NCI-H748 treated with DMSO at 0.1 percent for 48 hours (cell line): ENCODE results near the gene GRIN1.
A peak's percentile ranks its signal among the peaks of the same experiment; 100 is the strongest.

Experiments
- DNase-seq: peaks from one replicate; lab custom pipeline; 2025; lab: John Stamatoyannopoulos, UW

Gene GRIN1

DNA sequence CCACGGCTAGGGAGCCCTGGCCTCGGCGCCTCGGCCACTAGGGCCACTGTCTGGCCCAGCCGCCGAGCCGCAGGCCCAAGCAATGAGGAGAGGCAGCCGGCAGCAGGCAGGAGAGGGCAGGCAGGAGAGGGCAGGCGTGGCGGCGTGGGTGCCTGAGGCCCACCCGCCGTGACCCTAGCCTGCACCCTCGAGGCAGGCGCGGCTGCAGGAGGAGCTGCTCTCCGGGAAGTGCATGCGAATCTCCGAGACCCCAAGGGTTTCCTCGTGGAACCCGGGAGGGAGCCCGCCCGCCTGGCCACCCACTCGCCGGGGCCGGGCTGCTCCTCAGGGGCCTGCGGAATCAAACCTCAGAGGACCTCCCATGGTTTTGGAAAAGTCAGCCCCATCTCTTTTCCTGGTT, 9.3 kb downstream of the GRIN1 start:
- DNase-seq = no peak

DNA sequence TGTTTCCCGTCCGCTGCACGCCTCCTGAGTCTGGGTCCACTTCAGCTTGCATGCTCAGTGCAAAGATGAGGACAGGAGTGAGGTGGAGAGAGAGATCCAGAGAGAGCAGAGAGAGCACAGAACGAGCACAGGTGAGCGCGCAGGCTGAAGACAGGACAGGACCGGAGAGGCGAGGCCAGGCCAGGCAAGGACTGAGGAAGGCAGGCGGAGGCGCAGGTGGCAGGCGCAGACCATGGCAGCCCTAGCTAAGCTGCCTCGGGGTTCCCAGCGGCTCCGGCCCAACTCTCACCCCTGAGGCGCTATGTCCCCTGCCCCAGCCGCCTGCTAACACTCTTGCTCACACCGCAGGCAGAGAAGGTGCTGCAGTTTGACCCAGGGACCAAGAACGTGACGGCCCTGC, 9.7 kb downstream of the GRIN1 start:
- no peak for DNase-seq

DNA sequence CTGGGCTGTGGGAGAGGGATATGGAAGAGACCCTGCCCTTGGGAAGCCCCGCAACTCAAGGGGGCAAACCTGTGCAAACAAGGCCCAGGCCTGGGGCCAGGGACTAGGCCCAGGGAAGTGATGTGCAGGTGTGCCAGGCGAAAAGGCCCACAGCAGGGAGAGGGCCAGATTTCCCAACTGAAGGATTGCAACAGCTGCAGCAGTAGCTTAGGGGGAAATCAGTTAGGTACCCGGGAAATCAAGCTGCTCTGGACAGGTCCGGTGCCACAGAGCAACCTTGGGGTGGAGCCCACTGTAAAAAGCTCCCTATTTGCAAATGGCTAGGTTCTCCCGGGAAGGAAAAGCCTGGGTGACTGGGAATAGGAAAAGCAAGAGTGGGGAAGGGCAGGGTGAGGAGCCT, 10.4 kb downstream of the GRIN1 start:
- no peak for DNase-seq

DNA sequence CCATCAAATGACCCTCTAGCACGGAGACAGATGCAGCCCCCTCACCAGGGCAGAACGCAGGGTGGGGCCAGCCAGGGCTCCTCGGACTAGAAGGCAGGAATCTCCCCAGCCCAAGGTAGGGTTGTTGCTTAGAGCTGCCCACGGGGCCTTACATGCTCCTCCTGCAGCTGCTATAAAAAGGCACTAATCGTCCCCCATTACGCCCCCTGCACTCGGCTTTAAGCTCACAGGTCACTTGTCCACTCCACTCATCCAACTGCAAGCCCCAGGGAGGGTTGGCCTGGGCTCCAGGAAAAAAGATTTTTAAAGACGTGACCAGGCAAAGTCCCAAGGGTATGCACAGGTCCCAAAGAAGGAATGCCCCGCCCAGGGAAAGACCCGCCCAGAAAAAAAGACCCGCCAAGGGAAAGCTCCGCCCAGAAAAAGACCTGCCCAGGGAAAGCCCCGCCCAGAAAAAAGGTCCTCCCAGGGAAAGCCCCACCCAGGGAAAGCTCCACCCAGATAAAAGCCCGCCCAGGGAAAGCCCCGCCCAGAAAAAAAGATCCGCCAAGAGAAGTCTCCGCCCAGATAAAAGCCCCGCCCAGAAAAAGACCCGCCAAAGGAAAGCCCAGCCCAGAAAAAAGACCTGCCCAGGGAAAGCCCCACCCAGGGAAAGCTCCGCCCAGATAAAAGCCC, 11.1 kb downstream of the GRIN1 start:
- peak; percentile 95 for DNase-seq

DNA sequence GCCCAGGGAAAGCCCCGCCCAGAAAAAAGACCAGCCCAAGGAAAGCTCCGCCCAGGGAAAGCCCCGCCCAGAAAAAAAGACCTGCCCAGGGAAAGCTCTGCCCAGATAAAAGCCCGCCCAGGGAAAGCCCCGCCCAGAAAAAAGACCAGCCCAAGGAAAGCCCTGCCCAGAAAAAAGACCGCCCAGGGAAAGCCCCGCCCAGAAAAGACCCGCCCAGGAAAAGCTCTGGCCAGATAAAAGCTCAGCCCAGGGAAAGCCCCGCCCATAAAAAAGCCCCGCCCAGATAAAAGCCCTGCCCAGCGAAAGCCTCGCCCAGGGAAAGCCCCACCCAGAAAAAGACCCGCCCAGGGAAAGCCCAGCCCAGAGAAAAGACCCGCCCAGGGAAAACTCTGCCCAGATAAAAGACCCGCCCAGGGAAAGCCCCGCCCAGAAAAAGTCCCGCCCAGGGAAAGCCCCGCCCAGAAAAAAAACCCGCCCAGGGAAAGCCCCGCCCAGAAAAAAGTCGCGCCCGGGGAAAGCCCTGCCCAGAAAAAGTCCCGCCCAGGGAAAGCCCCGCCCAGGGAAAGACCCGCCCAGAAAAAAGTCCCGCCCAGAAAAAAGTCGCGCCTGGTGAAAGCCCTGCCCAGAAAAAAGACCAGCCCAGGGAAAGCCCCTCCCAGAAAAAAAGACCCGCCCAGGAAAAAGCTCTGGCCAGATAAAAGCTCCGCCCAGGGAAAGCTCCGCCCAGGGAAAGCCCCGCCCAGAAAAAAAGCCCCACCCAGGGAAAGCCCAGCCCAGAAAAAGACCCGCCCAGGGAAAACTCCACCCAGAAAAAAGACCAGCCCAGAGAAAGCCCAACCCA, 11.9 kb downstream of the GRIN1 start:
- peak; percentile 95 for DNase-seq

DNA sequence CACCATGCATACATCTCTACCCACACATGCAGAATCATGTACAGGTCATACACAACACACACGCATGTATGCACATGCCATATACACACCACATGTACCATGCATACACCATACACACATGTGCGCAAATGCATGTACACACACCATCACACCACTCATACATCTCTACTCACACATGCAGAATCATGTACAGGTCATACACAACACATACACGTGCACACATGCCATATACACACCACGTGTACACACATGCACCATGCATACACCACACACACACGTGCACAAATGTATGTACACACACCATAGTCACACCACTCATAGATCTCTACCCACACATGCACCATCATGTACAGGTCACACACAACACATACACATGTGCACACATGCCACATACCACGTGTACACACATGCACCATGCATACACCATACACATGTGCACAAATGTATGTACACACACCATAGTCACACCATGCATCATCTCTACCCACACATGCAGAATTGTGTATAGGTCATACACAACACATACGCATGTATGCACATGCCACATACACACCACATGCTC, 14.0 kb downstream of the GRIN1 start:
- no peak for DNase-seq

DNA sequence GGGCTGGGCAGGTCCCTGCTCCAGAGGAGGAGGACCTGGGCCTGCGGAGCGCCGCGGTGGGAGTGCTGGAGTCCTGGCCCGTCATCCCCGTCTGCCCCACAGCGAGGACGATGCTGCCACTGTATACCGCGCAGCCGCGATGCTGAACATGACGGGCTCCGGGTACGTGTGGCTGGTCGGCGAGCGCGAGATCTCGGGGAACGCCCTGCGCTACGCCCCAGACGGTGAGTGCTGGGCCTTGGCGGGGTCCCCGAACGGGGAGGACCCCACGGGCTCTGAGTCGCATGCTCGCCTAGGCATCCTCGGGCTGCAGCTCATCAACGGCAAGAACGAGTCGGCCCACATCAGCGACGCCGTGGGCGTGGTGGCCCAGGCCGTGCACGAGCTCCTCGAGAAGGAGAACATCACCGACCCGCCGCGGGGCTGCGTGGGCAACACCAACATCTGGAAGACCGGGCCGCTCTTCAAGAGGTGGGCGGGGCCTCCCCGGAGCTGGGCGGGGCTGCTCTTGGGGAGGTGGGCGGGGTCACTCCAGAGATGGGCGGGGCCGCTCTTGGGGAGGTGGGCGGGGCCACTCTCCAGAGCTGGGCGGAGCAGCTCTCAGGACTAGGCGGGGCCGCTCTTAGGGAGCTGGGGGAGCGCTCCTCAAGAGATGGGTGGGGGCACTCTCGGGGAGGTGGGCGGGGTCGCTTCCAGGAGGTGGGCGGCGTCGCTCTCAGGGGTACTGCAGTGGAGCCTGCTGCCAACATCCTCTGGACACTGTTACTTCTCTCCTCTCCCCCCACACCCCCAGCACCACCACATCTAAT, 17.8 kb downstream of the GRIN1 start:
- no peak for DNase-seq

DNA sequence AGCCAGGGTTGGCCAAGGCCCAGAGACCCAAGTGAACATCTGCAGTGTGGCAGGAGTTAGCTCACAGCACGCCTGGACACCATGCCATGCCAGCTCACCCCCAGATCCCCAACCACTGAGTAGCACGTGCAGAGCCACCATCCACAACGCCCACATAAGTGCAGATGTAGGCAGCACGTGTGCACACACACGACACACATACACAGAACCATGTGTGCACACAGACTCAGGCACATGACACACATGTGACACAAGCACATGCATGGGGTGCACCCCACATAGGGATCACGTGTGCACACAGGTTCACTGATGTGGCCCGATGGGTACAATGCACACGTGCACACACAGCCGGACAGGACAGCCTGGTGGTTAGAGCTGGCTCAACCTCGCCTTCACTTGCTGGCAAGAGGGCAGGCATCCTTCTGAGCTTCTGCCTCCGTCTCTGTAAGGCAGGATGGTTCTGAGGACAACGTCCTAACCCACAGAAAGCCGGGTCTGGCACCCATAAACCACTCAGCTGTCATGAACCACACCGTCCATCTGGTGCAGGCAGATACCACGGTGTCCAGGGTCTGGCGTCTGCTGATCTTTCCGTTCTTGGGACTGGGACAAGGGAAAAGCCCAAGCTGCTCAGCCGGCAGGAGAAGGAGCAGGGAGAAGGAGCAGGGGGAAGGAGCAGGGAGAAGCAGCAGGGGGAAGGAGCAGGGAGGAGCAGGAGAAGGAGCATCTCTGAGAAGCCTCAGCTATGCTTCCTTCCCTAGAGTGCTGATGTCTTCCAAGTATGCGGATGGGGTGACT, 18.9 kb downstream of the GRIN1 start:
- no peak for DNase-seq

DNA sequence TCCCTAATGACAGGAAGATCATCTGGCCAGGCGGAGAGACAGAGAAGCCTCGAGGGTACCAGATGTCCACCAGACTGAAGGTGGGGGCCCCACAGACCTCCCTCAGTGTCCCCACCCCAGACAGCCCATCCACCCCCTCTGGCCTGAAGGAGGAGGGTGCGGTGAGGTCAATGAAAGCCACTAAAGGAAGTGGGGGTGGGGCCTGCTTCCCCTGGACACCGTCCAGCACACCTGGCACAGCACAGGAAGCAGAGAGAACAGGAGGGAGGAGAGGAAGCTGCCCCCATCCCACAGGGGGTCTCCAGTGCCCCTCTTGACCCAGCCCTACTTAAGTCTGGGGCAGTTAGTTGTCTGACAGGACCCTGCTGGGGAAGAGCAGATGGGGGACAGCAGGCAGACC, 19.7 kb downstream of the GRIN1 start:
- DNase-seq = no peak

DNA sequence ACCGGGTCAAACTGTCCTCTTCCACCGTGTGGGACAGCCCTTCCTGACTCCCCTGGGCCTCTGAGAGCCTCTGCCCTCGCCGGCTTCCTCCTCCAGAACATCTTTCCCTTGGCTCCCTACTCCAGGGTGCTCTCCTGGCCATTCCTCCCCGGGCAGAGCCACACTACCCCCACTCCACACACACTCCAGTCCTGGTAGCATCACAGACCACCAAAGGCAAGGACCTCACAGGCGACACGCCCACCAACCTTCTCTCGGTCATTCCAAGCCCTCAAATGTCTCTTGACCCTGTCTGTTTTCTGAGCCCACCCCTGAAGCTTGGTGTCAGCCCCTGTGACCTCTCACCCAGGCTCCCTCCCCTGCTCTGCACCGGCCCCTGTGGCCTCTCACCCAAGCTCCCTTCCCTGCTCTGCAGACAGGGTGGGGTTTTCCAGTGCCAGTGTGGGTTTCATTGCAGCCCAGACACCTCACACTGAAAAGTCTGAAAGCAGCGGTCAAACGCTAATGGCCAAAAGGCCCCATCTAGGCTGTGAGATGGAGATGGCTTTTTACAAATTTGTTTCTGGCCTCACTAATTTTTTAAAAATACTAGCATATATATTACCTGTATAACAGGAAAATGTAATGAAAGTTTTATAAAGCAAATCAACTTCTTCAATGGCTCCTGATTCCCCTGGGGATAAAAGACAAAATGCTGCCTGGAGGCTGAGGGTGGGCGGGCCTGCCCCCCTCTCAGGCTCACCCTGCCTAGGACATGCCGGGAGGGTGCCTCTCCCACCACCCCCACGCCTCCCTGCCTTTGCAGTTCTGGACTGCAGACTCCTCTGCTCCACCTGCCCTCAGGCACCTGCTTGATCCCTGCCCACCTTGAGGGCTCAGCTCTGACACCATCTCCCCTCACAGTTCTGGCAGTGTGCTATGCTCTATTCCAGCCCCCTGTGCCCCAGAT, 20.4 kb downstream of the GRIN1 start:
- DNase-seq = no peak

DNA sequence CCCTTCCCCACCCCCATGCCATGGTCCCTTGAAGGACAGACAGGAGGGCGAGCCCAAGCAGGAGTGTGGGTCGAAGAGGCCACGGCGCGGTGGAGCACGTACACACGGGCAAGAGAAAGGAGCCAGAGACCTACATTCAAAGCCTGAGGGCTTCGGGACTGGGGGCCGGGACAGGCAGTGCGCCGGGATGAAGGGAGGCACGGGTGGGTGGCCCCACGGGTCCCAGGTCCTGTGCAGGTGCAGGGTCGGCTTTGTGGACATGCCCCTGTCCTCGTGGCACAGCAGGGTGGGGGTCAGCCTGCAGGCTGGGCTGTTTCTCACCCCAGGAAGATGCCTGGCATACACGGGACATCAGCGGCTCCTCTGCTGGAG, 21.1 kb downstream of the GRIN1 start:
- DNase-seq = no peak

DNA sequence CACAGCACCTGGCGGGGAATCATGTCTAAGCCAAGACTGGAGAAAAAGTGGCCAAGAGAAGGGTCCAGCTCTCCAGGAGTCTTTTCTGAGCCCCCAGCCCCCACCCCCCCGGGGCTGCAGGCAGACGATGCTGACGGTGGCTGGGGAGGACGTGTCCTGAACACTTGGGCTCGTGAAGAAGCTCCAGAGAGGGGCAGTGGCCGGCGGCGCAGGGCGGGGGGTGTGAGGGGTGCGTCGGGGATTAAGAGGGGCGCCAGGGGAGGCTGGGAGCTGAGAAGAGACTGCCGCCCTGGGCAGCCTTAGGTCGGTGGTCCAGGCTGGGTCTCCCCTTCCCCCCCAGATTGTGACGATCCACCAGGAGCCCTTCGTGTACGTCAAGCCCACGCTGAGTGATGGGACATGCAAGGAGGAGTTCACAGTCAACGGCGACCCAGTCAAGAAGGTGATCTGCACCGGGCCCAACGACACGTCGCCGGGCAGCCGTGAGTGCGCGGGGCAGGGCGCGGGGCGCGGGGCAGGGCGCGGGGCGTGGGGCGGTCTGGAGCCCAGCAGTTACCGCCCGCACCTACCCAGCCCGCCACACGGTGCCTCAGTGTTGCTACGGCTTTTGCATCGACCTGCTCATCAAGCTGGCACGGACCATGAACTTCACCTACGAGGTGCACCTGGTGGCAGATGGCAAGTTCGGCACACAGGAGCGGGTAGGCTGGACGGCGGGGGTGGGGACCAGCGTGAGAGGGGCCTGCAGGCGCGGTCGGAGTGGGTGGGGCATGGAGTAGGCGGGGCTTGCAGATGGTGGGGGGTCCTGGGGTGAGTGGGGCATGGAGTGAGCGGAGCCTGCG, 22.0 kb downstream of the GRIN1 start:
- DNase-seq = no peak

DNA sequence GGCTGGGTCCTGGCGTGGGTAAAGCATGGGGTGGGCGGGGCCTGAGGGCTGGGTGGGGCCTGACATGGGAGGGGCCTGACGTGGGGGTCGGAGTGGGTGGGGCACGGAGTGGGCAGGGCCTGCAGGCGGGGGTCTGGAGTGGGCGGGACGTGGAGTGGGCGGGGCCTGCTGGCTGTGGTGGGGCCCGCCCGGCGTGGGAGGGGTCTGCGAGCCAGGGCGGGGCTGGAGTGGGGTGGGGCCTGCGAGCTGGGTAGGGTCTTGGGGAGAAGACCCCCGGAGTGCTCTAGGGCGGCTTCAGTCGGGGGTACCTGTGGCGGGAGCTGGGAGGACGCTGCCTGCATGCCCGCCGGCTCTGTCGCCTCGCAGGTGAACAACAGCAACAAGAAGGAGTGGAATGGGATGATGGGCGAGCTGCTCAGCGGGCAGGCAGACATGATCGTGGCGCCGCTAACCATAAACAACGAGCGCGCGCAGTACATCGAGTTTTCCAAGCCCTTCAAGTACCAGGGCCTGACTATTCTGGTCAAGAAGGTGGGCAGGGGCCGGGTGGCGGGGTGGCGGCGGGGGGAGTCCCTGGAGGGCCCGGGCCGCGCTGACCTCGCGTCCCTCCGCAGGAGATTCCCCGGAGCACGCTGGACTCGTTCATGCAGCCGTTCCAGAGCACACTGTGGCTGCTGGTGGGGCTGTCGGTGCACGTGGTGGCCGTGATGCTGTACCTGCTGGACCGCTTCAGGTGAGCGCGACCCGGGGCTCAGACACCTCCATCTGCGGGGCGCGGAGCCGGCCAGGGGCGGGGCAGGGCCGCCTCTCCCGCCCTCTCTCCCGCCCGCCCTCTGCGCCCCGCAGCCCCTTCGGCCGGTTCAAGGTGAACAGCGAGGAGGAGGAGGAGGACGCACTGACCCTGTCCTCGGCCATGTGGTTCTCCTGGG, 22.9 kb downstream of the GRIN1 start:
- peak; percentile 64 for DNase-seq

DNA sequence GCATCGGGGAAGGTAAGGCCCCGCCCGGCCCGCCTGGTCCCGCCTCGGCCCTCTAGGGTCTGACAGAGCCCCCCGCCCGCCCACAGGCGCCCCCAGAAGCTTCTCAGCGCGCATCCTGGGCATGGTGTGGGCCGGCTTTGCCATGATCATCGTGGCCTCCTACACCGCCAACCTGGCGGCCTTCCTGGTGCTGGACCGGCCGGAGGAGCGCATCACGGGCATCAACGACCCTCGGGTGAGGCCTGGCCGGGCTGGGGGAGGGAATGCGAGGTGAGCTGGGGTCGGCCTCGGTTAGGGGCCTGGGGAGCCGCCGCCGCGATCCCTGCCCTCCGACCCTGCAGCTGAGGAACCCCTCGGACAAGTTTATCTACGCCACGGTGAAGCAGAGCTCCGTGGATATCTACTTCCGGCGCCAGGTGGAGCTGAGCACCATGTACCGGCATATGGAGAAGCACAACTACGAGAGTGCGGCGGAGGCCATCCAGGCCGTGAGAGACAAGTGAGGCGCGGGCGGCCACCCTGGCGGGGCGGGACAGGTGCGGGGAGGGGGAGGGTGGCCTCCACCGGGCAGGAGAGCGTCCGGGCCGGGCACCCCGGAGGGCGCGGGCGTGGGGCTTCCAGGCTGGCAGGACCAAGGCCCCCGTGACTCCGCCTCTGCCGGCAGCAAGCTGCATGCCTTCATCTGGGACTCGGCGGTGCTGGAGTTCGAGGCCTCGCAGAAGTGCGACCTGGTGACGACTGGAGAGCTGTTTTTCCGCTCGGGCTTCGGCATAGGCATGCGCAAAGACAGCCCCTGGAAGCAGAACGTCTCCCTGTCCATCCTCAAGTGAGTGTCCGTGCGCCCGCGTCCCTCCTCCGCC, 23.8 kb downstream of the GRIN1 start:
- DNase-seq = no peak

DNA sequence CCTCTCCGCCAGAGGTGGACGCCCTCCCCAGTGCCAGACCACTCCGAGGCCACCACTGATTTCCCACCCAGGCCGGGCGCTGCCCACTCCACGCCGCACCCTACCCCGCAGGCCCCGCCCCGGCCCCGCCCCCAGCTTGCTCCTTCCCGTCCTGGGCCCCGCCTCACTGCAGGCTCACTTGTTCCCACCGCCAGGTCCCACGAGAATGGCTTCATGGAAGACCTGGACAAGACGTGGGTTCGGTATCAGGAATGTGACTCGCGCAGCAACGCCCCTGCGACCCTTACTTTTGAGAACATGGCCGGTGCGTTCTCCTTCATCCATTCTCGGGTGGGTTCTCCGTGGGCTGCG, 24.4 kb downstream of the GRIN1 start:
- no peak for DNase-seq

DNA sequence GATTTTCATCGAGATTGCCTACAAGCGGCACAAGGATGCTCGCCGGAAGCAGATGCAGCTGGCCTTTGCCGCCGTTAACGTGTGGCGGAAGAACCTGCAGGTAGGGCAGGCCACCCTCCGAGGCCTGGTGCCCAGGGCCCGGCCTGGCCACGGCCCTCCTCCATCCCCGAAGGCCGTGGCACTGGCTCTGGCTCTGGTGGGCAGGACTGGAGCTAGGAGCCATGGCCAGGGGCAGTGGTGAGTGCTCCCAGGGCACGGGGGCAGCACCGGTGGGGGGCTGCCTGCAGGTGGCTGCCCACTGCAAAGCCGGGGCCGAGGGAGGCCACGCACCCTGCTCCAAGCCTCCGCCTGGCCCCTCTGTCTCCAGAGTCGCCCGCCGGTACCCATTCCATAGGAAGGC, 24.9 kb downstream of the GRIN1 start:
- no peak for DNase-seq

DNA sequence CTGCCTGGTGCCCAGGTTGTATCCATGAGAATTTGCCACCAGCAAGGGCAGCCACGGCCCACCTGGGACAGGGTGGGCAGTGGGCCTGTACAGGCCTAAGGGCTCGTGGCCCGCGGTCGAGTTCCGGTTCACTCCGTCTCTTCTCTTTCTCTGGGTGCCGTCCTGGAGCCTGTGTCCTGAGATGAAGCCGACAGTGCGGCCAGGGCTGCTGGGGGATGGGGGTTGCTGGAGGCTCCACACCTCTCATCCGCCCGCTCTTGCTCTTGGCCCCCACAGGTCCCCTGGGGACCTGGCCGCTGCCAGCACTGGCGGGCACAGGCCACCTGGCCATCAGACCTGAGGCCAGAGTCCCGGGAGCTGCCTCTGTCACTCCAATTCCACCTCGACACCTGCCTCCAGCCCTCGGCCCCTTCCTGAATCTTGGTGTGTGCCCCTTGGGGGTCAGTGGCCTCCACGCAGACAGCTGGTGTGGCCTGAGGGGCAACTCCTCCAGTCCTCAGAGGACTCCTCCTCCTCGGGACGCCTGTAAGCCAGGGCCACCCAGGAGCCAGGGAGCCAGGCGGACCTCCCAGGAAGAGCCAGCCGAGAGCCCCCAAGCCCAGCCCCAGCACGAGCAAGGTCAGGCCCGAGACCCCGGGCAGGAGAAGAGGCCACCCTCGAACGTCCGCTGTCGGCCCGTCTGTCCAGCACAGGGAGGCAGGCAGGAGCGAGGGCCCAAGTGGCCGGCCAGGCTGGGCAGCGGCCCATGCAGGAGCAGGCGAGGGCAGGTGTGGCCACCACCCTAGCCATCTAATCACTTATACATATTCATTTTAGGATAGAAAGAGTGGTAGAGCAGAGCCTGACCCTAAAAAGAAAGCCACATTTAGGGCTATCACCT, 25.7 kb downstream of the GRIN1 start:
- no peak for DNase-seq
